Measurements from ENCODE around the gene MAGEA11.

MAGEA11 gene

GRCh38 chrX:149762696-149763614, 51.1 kb downstream of the MAGEA11 start:
- no peaks in the 10 kb centered on the region for H3K9me3 ChIP-seq (ENCODE audit: insufficient read depth, low read length)
- no peaks in the 10 kb centered on the region for H3K36me3 ChIP-seq (ENCODE audit: low read length)
- no peak overlapping the region for H3K27ac ChIP-seq (ENCODE audit: low read depth, low read length)
- H3K27me3 ChIP-seq (ENCODE audit: low read length): no peaks in the 10 kb centered on the region
- no peaks in the 10 kb centered on the region for H3K9me2 ChIP-seq (replicated peaks; ENCODE audit: insufficient read depth, low read length)
- no peak overlapping the region for H3K4me3 ChIP-seq (ENCODE audit: insufficient read depth, low read length, poor library complexity, severe bottlenecking)
- H3F3A ChIP-seq (ENCODE audit: insufficient read depth): no peaks in the 10 kb centered on the region
- TF ChIP-seq EZH2phosphoT487 (conservative IDR thresholded peaks at IDR 0.05; ENCODE audit: low read length) (no peak), CTCF (IDR thresholded peaks at IDR 0.05; ENCODE audit: insufficient read depth, low read length, poor library complexity, severe bottlenecking) (no peak)
- H3K79me2 ChIP-seq (ENCODE audit: insufficient read depth, low read length): no peaks in the 10 kb centered on the region
- H4K20me1 ChIP-seq (ENCODE audit: low read depth, low read length): no peaks in the 10 kb centered on the region
- H3K9ac ChIP-seq (ENCODE audit: low read length): no peak overlapping the region
- no peak overlapping the region for H3K4me2 ChIP-seq (ENCODE audit: low read depth, low read length, poor library complexity, severe bottlenecking)
- no peak overlapping the region for H2AFZ ChIP-seq (ENCODE audit: low read depth, low read length, severe bottlenecking)

Data from SU-DHL-6 (cell line).